NCI-H2081 treated with DMSO at 0.1 percent for 48 hours (cell line): ENCODE results near the gene LYRM2.

ENCODE experiments used
- DNase-seq: peaks from one replicate; lab custom pipeline; 2025; lab: John Stamatoyannopoulos, UW

Gene LYRM2, protein sequence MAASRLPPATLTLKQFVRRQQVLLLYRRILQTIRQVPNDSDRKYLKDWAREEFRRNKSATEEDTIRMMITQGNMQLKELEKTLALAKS

DNA sequence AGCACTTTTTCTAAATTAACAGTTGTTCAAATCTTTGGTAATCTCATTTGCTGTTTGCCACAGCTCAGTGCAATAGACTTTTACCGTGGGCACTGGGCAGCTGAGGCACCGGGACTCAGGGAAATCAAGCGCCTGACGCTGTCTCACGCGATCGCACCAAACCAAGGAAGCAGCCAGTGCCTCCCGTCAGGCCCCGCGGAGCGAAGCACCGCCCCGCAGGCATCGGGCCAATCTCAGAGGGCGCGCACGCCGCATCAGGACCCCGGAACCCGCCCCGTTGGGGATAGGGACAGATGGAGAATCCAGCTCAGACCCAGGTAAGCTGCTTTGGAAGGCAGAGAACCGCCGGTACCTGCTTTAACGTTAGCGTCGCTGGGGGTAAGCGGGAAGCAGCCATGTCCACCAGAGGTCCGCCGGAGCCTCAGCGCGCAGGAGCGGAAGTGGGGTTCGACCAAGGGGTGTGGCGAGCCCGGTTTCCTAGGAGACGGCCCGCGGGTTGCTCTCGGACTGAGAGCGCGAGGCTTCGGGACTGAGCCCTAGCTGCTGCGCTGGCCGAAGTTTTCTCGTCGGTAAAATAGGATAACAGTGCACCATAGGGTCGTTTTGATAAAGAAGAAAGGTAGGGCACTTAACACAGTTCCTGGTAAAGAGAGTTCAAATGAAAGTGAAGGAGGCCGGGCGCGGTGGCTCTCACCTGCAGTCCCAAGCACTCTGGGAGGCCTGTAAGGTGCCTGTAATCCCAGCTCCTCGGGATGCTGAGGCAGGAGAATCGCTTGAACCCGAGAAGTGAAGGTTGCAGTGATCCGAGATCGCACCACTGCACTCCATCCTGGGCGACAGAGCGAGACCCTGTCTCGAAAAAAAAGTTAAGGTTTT lies at the start of gene LYRM2:
TSS of gene LYRM2 (minus strand) at position 428 of the 876 bp plus-strand sequence. CDS start at position 397, 31 bp downstream.
- DNase-seq = peak; percentile 79

DNA sequence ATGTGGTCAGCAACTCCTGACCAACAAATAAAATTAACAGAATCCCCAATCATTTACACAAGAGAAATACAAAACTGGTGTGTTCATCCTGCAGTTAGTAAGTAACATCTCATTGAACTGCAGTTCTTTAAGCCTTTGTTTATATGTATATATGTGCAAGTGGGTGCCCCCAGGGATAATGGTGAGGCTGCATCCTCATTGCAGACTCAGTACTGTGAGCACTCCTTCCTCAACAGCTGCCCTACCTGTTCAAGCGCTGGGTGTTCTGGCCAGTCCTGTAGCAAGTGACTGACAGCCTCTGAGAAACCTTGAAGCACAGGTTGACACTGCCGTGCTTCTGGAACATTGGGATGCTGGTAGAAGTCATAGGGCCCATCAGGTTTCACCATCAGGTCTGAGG lies 49.8 kb upstream of the LYRM2 start:
- DNase-seq = no peak

DNA sequence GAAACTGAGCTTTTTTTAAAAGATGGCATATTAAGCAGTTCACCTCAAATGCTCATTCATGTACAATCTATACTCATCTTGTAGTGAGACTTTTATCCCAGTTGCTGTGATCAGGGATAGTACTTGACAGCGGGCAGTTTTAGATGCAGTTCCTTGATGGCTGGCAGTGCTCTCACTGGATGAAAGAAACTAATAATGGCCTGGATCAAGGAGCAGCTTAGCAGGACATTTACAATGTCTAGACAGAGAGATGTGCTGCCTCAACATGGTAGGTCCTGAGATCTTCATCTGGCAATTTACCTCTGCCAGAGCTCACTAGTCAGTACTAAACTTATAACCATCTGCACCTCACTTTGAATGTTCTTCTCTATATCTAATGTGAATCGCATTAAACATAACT lies 46.8 kb upstream of the LYRM2 start:
- no peak for DNase-seq

DNA sequence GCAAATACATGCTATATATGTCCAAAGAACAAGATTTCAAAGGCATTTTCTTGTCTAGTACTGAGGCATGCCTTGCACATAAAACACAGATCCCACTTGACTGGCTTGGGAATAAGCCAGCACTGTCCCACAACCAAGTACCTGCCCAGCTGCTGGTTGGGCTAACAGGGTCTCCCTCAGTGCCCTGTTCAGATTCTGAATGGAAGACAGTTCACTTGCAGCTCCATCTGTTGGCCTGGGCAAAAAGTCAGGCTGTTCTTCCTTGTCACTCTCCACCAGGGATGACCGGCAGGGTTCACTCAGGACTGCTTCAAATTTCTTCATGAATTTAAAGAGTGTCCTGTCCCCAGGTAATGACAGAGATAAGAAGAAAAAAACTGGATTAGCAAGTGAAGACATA lies 44.4 kb upstream of the LYRM2 start:
- DNase-seq = no peak

DNA sequence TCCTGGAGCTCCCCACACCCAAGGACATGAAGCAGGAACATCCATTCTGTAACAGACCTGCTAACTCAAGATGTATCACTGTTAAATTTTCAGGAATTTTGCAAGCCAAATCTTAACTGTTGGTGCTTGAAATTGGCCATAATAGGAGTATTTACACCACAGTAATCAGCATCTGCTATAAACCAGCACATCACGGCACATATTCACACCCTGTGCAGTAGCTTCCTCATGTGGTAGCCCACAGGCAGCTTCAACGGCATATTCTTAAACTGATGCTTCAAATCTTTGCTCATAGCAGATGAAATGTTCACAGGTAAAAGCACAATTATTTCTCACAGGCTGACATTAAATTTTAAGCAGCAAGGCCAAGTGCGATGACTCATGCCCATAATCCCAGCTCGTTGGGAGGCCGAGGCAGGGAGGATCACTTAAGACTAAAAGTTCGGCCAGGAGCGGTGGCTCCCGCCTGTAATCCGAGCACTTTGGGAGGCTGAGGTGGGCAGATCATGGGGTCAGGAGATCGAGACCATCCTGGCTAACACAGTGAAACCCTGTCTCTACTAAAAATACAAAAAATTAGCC lies 43.5 kb upstream of the LYRM2 start:
- DNase-seq = no peak

DNA sequence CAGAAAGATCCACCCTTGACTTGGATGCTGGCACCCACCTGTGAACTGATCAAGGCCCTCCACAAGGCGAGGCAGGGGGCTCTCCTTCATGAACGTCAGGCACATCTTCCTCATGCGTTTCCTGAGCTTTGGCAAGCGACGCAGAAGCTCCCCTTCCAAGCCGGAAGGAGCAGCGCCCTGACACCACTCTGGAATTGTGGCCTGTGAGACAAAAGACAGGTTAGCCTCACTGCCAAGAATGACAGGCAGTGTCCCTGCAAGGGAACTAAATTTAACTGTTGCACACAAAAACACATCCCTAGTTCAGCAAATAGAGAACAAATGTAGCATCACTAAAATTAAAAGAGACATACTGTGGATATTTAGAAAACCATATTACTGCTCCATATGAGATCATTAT lies 42.0 kb upstream of the LYRM2 start:
- no peak for DNase-seq

DNA sequence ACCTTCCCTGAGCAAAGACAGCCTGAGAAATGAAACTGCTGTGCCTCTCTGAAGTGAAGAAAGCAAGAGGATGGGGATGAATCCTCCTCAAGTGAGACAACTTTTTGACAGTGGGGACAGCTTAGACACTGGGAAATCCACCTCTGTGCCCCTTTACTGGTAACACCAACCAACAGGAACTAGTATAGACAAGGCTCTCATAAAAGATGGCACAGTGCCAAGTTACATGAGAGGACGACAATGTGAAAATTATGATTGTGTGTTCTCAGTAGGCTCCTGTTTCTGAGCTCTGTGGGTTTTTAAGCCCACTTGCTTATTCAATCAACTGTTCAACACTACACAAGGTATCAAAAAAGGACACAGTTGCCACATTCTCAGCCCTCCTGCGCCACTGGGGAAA lies 41.6 kb upstream of the LYRM2 start:
- DNase-seq = no peak

DNA sequence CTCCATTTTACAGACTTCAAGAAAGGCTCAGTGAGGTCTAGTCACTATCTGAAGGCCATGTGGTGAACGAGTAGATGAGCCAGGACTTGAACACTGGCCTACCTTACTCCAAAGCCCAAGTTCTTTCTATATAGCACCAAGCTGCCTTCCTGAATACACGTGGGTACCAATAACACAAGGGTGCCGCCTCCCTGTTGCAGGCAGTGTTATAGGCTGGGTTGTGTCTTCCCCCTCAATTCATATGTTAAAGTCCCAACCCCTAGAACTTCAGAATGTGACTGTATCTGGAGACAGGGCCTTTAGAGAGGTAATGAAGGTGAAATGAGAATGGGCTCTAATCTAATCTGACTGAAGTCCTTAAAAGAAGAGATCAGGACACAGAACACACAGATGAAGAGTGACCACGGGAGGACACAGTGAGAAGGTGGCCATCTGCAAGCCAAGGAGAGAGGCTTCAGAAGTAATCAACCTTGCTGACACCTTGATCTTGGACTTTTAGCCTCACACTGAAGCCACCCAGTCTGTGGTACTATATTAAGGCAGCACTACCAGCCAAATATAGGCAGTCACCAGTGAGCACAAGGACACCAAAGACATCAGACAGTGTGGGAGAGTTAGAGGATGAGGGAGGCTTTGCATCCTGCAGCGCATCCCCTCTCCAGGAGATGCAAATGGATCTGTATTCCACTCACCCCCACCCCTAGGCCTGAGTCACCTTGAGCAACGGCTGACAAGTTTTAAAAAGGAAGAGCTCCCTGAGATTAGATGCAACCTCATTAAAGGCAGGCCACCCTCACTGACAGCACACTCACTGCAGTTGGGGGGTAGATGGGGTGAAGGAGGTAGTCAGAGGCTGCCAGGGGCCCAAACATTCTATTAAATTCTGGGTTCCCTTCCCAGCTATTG lies 40.9 kb upstream of the LYRM2 start:
- DNase-seq = no peak

DNA sequence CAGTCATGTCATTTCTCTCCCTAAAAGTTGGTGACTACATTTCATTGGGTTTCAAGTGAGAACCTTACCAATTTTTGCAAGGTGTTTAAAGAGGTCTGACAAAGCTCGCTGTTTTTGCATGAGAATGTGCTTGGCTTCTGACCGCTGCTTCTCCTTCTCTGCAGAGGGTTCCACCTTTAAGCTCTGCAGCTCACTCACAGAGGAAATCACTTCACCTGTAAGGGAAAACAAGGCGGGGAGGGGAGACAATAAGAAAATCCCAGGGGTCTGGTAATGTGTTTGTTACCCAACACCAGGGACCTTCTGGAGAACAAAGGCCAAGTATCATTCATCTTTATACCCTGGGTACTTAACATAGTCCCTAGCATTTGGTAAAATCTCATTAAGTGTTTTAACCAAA lies 40.0 kb upstream of the LYRM2 start:
- DNase-seq = no peak

DNA sequence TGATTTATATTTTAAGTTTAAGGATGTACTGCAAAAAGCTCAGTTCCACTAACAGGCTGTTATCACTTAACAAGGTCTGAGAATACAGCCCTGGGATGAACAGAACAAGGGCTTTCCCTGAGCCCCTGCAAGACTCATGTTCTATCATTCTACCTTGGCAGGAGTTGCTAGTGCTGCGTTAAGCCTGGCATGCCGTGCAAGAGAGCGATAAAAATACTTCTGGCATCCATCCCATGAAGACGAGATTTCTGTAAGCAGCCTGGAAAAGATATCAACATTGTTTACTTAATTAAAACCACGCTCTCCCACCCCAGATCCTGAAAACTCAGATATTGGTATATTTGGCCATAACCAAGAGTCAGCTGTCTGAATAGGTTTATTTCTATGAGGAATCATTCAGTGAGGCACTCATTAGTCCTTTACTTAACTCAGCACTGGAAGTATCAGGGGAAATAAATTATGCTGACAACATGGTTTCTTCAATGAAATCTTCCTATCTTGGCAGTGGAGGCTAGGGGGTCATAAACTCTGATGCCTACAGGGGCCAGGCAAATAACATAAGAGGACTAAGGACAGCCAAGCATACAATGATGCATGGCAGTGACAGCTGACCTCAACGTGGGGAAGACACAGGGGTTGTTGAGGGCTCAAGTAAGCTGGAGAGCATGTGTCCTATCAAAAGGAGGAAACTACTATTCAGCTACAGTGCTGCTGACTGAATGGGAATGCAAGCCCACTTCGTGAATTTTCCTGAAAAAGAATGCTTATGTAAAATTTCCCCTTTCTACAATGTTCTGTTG lies 37.6 kb upstream of the LYRM2 start:
- DNase-seq = no peak

DNA sequence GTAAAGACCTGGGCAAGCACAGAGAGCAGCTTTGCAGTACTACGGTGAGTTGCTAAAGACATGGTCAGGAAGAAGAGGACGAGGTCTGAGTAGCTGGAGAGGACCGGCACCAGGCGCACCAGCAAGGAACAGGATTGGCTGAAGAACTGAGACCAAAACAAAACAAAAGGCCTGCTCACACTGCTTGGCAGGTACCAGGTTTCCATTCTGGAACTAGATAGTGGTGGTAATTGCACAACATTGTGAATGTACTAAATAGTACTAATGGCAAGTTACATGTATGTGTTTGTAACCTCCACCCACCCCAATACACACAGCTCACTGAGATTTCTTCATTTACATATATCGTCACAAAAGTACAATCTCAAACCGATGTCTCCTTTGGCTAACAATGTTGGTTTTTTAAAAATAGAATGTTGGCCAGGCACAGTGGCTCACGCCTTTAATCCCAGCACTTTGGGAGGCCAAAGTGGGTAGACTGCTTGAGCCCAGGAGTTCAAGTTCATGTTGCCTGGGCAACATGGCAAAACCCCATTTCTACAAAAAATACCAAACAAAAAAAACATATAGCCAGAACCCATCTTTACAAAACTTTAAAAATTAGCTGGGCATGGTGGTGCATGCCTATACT lies 32.5 kb upstream of the LYRM2 start:
- DNase-seq = no peak

DNA sequence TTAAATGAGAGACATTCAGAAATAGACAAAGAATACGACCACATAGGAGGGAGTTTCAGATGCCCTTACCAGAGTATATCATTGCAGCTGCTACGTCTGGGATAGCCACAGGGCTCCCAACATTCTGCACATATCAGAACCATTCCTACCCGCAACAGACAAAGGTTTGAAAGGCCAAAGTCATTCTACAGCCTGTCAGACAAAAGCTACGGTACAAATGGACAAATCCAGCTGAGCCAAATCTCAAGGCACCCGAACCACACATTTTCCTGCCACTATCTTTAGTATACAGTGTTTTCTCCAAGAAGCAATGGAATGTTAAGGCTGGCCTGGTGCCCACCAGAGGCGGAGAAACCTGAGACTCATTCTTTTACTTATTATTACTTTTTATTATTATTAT lies 30.5 kb upstream of the LYRM2 start:
- no peak for DNase-seq

DNA sequence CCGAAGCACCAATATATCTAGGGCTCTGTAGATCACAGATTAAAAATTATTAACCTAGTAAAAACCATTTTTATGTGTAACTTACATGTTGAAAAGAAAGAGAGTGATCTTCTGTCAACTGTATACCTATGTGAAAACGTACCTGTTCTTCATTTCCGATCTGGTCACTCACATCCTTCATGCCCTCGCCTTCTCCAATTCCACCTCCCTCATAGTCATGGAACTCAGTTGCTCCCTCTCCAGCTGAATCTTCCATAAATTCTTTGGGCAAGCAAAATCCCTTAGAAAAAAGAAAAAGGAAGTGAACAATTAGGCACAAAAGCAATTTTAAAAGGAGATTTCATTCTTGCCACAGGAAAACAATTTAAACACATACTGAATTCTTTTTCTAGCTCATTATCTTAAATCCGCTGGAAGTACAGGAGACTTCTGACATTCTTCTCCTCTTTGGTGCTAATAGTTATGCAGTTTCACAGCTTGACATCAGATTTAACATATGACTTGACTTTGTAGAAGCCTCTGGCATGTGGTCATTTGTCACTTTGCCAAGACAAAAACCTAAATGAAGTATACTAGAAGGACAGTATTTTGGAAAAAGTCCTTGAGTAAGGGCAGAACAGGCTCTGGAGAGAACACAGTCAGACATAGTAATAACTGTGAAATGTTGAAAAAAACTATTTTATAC lies 29.5 kb upstream of the LYRM2 start:
- DNase-seq = no peak

DNA sequence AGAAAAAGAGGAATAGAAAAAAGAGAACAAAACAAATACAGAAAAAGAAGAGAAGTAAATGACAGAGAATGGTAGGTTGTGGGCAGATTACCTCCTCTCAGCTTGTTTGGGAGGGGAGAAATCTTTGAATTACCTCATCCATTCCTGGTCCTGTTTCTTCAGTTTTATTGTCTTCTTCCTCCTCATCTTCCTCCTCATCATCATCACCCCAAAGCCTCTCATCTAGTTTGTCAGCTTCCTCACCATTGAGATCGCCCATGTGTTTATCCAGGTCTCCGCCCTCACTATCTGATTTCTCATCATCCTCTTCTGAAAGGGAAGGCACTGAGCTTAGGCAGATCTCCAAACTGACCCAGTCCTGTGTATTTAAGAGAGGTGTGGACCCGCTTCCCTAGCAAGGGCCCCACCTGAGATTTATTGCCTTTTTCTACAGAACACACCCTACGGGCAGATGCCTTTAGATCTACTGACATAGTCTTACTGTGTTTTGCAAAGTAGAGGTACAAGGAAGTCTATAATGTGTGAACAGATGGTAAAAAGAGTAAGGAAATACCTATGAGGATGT lies 24.2 kb upstream of the LYRM2 start:
- no peak for DNase-seq

DNA sequence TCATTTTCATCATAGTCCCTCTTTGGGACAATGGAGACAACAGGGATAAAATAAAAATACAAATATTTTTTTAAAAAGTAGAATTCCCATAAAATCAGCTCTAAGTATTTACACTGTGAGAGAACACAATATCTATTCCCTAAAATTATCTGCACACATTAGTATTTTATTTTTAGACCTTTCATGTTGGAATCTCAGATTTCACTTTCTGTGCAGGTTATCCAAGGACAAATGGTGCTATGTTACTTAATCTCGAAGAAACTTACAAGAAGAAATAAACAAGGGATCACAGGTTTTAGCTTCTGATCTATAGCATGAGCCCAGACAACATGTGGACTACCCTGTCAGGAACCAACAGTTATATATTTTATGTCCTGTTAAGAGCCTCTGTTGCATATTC lies 23.0 kb upstream of the LYRM2 start:
- DNase-seq = no peak

DNA sequence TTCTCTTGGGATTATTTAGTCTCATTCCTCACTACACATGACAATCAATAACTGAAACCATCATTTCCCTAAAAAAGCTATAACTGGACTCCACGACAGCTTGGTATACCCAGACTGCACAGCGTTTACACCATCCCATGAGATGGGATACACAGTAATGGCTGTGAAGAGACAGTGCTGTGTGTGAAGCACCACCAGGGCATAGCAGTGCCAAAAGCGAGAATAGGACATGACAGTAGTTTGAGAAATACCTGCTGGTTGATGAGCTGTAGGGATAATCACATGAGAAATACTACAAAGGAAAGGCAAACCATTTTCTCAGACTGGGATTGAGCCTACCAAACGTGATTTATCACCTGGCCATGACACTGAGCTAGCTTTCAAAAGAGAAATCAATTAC lies 22.4 kb upstream of the LYRM2 start:
- DNase-seq = no peak

DNA sequence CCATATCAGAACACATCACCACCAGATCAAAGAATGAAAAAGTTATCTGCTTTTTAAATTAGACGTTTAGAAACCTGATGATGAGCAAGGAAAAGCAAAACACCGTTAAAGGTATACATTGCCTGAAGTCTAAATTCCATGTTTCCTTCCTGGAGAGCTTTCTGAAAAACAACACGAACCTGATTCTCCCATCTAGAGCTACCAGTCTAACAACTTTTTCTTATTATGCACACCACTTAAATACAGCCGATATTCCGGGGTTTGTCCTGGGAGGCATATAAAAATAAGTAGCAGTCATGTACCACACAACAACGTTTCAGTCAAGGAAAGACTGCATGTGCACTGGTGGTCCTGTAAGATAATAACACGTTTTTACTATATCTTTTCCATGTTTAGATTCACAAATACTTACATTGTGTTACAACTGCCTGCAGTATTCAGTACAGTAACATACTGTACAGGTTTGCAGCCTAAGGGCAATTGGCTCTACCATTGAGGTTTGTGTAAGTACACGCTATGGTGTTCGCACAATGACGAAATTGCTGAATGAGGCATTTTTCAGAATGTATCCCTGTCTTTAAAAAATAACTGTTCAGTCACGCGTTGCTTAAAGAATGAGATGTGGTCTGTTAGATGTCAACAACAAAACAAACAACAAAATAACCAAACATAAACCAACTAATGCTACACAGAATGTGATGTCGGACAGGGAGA lies 19.1 kb upstream of the LYRM2 start:
- DNase-seq = no peak

DNA sequence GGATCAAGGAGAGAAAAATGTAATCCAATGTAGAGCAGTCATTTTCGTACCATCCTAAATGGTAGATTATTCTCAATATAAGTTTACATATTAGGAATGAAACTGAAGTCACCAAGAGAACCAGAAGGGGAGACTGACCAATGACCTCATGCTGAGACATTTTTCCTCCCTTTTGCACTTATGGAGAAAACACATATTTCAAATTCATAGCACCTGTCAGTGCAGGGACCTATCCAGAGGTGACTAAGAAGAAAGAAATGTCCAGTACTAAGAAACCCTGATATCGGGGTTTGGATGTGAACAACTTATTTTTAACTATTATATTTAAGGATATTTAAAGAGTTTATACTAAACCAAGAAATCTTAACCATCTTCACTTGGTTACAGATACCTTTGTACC lies 16.6 kb upstream of the LYRM2 start:
- no peak for DNase-seq

DNA sequence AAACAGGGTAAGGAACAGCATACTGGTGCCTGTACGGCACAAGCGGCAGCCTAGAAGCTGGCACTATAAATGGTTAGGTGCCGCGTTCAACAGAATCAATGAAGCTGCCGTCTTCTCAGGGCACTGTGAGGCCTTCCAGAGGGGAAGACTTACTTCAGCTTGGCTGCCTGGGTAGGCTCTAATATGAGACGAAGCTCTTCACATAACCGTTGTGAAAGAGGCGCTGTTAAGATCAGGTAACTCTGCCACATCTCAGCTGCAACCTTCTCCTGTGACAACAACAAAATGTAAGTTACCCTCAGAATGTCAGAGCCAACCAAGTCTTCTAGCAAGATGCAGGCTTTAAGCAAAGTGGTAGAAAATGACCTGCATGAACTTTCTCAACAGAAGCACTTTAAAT lies 12.0 kb upstream of the LYRM2 start:
- no peak for DNase-seq

DNA sequence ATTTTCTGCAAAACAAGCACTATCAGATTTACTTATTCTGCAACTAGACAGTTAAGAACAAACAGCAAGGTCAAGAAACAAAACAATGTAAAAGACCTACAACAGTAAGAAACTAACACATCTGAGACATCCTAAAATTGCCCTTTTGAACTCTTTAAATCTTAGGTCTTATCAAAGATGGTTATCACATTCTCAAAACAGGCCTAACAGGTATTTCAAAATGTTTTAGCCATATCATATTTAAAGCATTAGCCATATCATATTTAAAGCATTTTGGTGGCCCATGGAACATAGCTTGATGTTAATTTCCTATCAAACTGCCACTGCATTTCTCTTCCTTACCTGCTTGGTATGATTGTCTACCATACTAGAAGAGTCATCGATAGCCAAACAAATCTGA lies 11.1 kb upstream of the LYRM2 start:
- no peak for DNase-seq
